ENCODE measurements around the gene SRSF11.

GRCh38 chr1:70202173-70202758, 18.9 kb upstream of the SRSF11 start:
- TF ChIP-seq CTCF (IDR thresholded peaks at IDR 0.05; ENCODE audit: insufficient read depth, low read length) (no peak), POLR2AphosphoS5 (IDR thresholded peaks at IDR 0.05; ENCODE audit: low read depth) (no peak), REST (IDR thresholded peaks at IDR 0.05; ENCODE audit: insufficient replicate concordance, low read depth) (no peak)

Data from HL-60 (cell line).